ENCODE results near the gene RGPD6. TPM values are rescaled to one million over a fixed set of nuclear protein-coding genes. Genes with fewer than 3 reads are reported as not detected.
"Not testable (repeated sequence)": the region's sequence is repeated elsewhere in the genome, so short reads cannot be mapped to it uniquely, and the experiment has no call there.

The RGPD6 gene
- total and polyA plus RNA-seq, 5 donors from 2014 or later: 1.5 to 110 (median 2.2) TPM

DNA sequence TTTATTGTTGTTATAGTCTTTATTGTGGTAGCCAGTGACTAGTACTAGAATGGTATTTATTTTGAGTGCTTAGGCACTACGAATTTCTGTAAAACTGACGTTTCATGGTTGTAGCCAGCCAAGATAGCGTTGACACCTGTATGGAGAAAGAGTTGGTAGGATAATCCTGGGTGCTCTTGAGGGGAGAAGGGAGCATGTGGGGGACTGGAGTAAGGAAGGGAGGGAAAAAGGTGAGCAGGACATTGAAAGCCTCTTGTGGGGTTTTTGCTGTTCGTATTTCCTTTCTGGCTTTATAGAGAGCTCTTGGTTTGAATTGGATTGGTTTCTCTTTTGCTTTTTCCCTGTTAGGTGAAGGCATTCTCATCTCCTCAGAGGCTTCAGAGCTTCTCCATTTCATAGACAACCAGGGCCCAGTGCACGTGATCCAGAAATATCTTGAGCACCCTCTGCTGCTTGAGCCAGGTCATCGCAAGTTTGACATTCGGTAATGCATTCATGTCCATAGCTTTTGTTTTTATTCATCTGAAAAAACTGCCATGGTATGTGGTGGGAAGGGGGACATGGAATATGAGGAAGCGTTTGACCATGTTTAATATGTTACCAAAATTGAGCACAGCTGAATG lies 77.2 kb downstream of the RGPD6 start:
- not testable (repeated sequence) for H3K9me3 ChIP-seq (ENCODE audit: control insufficient read depth in 2 of 2, low read length in 2 of 2); H3K9me3 Mint-ChIP-seq; H3K4me3 Mint-ChIP-seq; H3K27ac ChIP-seq (ENCODE audit: insufficient read depth, low read length, poor library complexity, severe bottlenecking); H3K4me1 ChIP-seq (ENCODE audit: control insufficient read depth, insufficient read depth, low read length, poor library complexity, severe bottlenecking); H3K27me3 ChIP-seq (ENCODE audit: control insufficient read depth, insufficient read depth, low read length); H3K27ac Mint-ChIP-seq; H3K4me3 ChIP-seq (ENCODE audit: low read depth, low read length); H3K36me3 Mint-ChIP-seq; H3K27me3 Mint-ChIP-seq; H3K4me1 Mint-ChIP-seq; H3K36me3 ChIP-seq (ENCODE audit: control insufficient read depth, insufficient read depth, low read length); DNase-seq
- peak; percentile 71 to 73 for ATAC-seq (ENCODE audit: low read depth in 2 of 2)

- H3K4me3 ChIP-seq (ENCODE audit: low read depth, low read length); DNase-seq; H3K36me3 Mint-ChIP-seq; H3K4me1 ChIP-seq (ENCODE audit: control insufficient read depth, insufficient read depth, low read length, poor library complexity, severe bottlenecking); H3K9me3 Mint-ChIP-seq; H3K4me1 Mint-ChIP-seq; H3K27ac ChIP-seq (ENCODE audit: insufficient read depth, low read length, poor library complexity, severe bottlenecking); H3K4me3 Mint-ChIP-seq; H3K9me3 ChIP-seq (ENCODE audit: control insufficient read depth in 2 of 2, low read length in 2 of 2); ATAC-seq (ENCODE audit: low read depth in 2 of 2); H3K36me3 ChIP-seq (ENCODE audit: control insufficient read depth, insufficient read depth, low read length); H3K27ac Mint-ChIP-seq; H3K27me3 ChIP-seq (ENCODE audit: control insufficient read depth, insufficient read depth, low read length); H3K27me3 Mint-ChIP-seq: not testable (repeated sequence)
These were observed 81.0 kb downstream of the RGPD6 start for GRCh38 chr2:110496027-110496426.

DNA sequence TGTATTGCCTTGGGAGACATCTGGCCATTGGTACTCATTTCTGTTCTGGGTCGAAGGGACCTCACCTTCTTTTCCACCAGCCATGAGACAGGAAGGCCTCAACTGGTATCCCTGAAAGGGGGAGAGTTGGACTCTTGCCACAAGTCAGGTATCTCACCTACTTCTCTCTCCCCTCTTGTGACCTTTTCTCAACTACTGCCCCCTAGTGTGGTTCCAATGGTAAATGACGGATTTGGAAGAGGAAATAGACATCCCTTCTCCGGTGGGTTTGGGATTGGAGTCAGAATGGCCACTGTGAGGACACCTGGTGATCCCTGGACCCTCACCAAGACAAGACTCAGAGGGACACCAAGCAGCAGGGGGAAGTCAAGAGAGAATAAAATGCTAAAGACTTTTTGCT lies 82.5 kb downstream of the RGPD6 start:
- not testable (repeated sequence) for H3K27me3 ChIP-seq (ENCODE audit: control insufficient read depth, insufficient read depth, low read length); H3K9me3 Mint-ChIP-seq; H3K4me1 ChIP-seq (ENCODE audit: control insufficient read depth, insufficient read depth, low read length, poor library complexity, severe bottlenecking); H3K27me3 Mint-ChIP-seq; ATAC-seq (ENCODE audit: low read depth in 2 of 2); H3K36me3 ChIP-seq (ENCODE audit: control insufficient read depth, insufficient read depth, low read length); H3K36me3 Mint-ChIP-seq; H3K4me3 ChIP-seq (ENCODE audit: low read depth, low read length); H3K27ac ChIP-seq (ENCODE audit: insufficient read depth, low read length, poor library complexity, severe bottlenecking); H3K4me1 Mint-ChIP-seq; DNase-seq; H3K4me3 Mint-ChIP-seq; H3K27ac Mint-ChIP-seq; H3K9me3 ChIP-seq (ENCODE audit: control insufficient read depth in 2 of 2, low read length in 2 of 2)

- not testable (repeated sequence) for H3K36me3 ChIP-seq (ENCODE audit: control insufficient read depth, insufficient read depth, low read length); H3K4me3 Mint-ChIP-seq; ATAC-seq (ENCODE audit: low read depth in 2 of 2); H3K9me3 ChIP-seq (ENCODE audit: control insufficient read depth in 2 of 2, low read length in 2 of 2); DNase-seq; H3K4me1 ChIP-seq (ENCODE audit: control insufficient read depth, insufficient read depth, low read length, poor library complexity, severe bottlenecking); H3K27ac Mint-ChIP-seq; H3K36me3 Mint-ChIP-seq; H3K27ac ChIP-seq (ENCODE audit: insufficient read depth, low read length, poor library complexity, severe bottlenecking); H3K27me3 ChIP-seq (ENCODE audit: control insufficient read depth, insufficient read depth, low read length); H3K4me1 Mint-ChIP-seq; H3K27me3 Mint-ChIP-seq; H3K4me3 ChIP-seq (ENCODE audit: low read depth, low read length); H3K9me3 Mint-ChIP-seq
These were observed 88.0 kb downstream of the RGPD6 start for GRCh38 chr2:110488991-110489390.

DNA sequence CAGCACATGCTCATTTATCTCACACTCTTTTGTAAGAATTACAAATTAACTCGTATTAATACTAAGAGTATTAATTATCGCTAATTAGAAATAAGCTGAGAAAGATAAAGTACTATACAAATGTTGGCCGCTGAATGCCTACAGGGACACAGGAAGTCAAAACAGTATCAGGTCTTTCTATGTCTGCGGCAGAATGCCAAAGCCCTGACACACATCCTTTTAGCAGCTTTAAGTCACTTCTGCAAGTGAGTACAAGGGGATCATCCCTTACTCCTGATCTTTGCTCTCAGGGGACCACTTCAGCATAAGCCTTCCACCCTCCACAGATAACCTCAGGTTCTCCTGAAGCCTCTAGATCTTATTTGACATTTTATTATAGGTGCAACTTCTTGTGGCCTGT lies 94.3 kb downstream of the RGPD6 start:
- not testable (repeated sequence) for H3K27ac Mint-ChIP-seq; H3K4me3 ChIP-seq (ENCODE audit: low read depth, low read length); H3K27ac ChIP-seq (ENCODE audit: insufficient read depth, low read length, poor library complexity, severe bottlenecking); H3K36me3 Mint-ChIP-seq; H3K27me3 ChIP-seq (ENCODE audit: control insufficient read depth, insufficient read depth, low read length); H3K36me3 ChIP-seq (ENCODE audit: control insufficient read depth, insufficient read depth, low read length); H3K9me3 Mint-ChIP-seq; H3K4me1 Mint-ChIP-seq; H3K4me3 Mint-ChIP-seq; H3K27me3 Mint-ChIP-seq; DNase-seq; H3K4me1 ChIP-seq (ENCODE audit: control insufficient read depth, insufficient read depth, low read length, poor library complexity, severe bottlenecking); H3K9me3 ChIP-seq (ENCODE audit: control insufficient read depth in 2 of 2, low read length in 2 of 2); ATAC-seq (ENCODE audit: low read depth in 2 of 2)

- not testable (repeated sequence) for H3K36me3 Mint-ChIP-seq; H3K9me3 Mint-ChIP-seq; H3K4me3 Mint-ChIP-seq; ATAC-seq (ENCODE audit: low read depth in 2 of 2); H3K4me1 Mint-ChIP-seq; H3K27me3 ChIP-seq (ENCODE audit: control insufficient read depth, insufficient read depth, low read length); H3K27me3 Mint-ChIP-seq; H3K4me1 ChIP-seq (ENCODE audit: control insufficient read depth, insufficient read depth, low read length, poor library complexity, severe bottlenecking); H3K27ac Mint-ChIP-seq; H3K27ac ChIP-seq (ENCODE audit: insufficient read depth, low read length, poor library complexity, severe bottlenecking); H3K9me3 ChIP-seq (ENCODE audit: control insufficient read depth in 2 of 2, low read length in 2 of 2); DNase-seq; H3K4me3 ChIP-seq (ENCODE audit: low read depth, low read length); H3K36me3 ChIP-seq (ENCODE audit: control insufficient read depth, insufficient read depth, low read length)
These were observed 95.8 kb downstream of the RGPD6 start for GRCh38 chr2:110481200-110481599.

DNA sequence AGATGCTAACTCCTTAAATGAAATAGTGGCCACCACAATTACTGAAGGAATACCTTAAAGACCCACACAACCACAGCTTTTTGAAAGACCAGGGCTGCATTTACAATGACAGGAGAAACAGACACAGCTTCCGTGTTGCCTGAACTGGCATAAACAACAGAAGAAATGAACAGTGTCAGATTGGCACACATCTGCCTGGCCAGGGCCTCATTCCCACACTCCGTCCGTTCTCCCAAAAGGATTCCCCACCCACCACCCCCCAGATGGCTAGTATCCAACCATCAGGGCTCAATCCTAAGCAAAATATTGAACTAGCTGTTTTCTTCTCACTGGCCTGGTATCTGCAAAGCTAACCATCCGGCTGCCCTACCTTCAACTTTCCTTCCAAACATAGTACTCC lies 96.9 kb downstream of the RGPD6 start:
- H3K27me3 ChIP-seq (ENCODE audit: control insufficient read depth, insufficient read depth, low read length); H3K9me3 Mint-ChIP-seq; H3K36me3 ChIP-seq (ENCODE audit: control insufficient read depth, insufficient read depth, low read length); H3K27ac Mint-ChIP-seq; H3K36me3 Mint-ChIP-seq; H3K4me3 ChIP-seq (ENCODE audit: low read depth, low read length); H3K27me3 Mint-ChIP-seq; H3K27ac ChIP-seq (ENCODE audit: insufficient read depth, low read length, poor library complexity, severe bottlenecking); H3K4me1 ChIP-seq (ENCODE audit: control insufficient read depth, insufficient read depth, low read length, poor library complexity, severe bottlenecking); H3K9me3 ChIP-seq (ENCODE audit: control insufficient read depth in 2 of 2, low read length in 2 of 2); H3K4me1 Mint-ChIP-seq; ATAC-seq (ENCODE audit: low read depth in 2 of 2); H3K4me3 Mint-ChIP-seq; DNase-seq: not testable (repeated sequence)

GRCh38 chr2:110477370-110477769 lies 99.7 kb downstream of the RGPD6 start:
- not testable (repeated sequence) for H3K9me3 Mint-ChIP-seq; H3K4me1 Mint-ChIP-seq; H3K27me3 ChIP-seq (ENCODE audit: control insufficient read depth, insufficient read depth, low read length); H3K4me3 ChIP-seq (ENCODE audit: low read depth, low read length); H3K36me3 Mint-ChIP-seq; H3K27ac Mint-ChIP-seq; H3K36me3 ChIP-seq (ENCODE audit: control insufficient read depth, insufficient read depth, low read length); H3K27ac ChIP-seq (ENCODE audit: insufficient read depth, low read length, poor library complexity, severe bottlenecking); H3K4me1 ChIP-seq (ENCODE audit: control insufficient read depth, insufficient read depth, low read length, poor library complexity, severe bottlenecking); H3K27me3 Mint-ChIP-seq; DNase-seq; ATAC-seq (ENCODE audit: low read depth in 2 of 2); H3K4me3 Mint-ChIP-seq; H3K9me3 ChIP-seq (ENCODE audit: control insufficient read depth in 2 of 2, low read length in 2 of 2)
